ENCODE data around the gene PIEZO2.
"Not testable (repeated sequence)": the region's sequence is repeated elsewhere in the genome, so short reads cannot be mapped to it uniquely, and the experiment has no call there.

The PIEZO2 gene

GRCh38 chr18:11149441-11150270, at the start of gene PIEZO2:
Gene PIEZO2 (minus strand): TSS chr18:11149569. CDS start chr18:11148588, 981 bp downstream.
- no peak for DNase-seq

GRCh38 chr18:11183637-11184036, 34.3 kb upstream of the PIEZO2 start:
- no peak for DNase-seq

- DNase-seq: not testable (repeated sequence)
Observed at GRCh38 chr18:11181629-11182028, 32.3 kb upstream of the PIEZO2 start.

DNA sequence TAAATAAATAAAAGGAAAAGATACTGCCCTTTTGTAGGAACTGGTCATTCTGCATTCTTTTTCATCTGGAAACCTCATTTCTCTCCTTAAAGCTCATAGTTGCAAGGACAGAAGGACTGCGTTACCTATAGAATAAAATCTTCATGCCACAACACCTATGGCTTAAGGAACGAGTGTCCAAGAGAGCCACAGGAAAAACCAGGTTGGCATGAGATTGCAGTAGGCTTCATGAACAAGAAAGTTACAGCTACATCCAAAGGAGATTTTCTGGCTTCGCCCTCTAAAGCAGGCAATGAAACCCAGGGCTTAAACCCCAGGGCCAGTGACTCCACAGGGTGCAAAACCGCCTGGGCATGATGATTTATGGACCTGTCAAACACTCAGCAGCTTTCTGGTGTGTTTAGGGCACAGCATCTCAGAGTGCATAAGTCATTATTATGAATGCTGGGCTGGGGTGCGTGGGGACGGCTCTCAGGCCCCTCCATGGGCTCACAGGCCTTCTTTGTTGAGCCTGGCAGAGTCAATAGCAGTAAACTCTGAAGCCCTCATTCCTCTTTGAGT, 30.7 kb upstream of the PIEZO2 start:
- no peak for DNase-seq

GRCh38 chr18:11178951-11179549, 29.7 kb upstream of the PIEZO2 start:
- DNase-seq: no peak

DNA sequence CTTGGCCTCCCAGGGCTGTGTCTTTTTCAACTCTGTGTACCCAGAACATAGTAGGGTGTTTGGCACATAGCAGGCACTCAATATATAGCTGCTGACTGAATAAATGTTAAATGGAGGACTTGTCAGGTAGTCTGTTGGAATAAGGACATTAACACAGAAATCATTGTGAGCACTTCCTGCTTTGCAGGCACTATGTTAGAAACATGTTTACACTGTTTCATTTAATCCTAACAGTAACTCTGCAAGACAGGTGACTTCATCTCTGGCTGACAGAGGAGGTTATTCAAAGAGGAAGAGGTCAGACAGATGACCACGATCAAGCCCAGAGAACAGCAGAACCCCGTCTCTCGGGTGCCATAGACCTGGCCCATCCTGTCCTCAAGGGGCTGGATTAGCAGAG, 28.0 kb upstream of the PIEZO2 start:
- no peak for DNase-seq

DNA sequence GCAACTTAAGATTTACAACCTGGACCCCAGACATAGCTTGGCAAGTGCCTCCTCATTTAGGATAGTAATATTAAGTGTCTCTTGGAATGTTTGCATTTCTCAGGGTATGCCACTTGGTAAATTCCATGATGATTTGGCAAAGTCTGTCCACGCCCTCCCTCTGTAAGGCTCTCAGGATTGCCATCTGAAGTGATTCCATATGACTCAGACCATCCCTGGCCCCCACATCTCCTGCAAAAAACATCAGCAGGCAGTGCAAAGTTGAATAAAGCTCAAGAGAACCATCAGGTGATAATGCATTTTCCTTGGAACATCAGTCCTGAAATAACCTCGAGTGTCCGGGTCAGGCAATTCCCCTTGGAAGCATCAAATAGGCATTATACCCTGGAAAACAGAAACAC, 27.1 kb upstream of the PIEZO2 start:
- no peak for DNase-seq

- DNase-seq: no peak
Observed at GRCh38 chr18:11175266-11175979, 26.1 kb upstream of the PIEZO2 start.

- DNase-seq: not testable (repeated sequence)
Observed at GRCh38 chr18:11174179-11174578, 24.8 kb upstream of the PIEZO2 start.

GRCh38 chr18:11167778-11168177, 18.4 kb upstream of the PIEZO2 start:
- DNase-seq: no peak

DNA sequence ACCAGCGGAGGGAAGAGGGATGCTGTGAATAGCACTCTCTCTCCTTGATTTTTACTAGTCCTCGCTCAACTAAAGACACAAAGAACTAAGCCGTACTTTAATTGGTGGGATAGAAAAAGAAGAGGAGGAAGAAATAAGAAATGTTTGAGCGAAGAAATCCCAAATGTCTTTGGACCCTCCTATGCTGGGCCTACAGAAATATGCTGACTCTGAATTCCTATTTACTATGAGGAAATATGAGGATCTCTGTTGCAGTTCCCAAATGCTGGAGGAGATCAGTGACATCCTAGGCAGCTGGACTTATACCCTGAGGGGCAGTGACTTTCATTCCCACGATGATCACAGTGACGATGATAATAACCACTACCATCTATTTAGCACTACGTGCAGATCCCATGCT, 16.6 kb upstream of the PIEZO2 start:
- no peak for DNase-seq

GRCh38 chr18:11165138-11165537, 15.8 kb upstream of the PIEZO2 start:
- no peak for DNase-seq

DNA sequence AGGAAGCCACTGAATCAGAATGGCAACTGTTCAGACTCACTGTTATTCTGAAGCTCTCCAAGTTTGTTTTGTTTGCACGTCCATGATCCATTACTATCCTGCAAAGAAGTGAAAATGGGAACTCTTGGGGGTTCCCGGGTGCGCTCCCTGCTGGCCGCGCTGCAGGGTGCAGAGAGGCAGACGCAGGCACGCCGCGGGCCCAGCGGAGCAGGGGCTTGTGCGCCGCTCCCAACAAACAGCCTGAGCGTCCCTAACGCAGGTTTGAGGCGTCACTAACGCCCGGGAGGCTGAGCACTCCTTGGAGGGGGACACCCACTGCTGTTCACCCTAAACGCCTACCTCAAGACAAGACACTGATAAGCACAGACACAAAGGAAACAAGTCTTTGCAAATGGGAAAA, 14.3 kb upstream of the PIEZO2 start:
- no peak for DNase-seq

- DNase-seq: no peak
Observed at GRCh38 chr18:11162889-11163288, 13.5 kb upstream of the PIEZO2 start.

DNA sequence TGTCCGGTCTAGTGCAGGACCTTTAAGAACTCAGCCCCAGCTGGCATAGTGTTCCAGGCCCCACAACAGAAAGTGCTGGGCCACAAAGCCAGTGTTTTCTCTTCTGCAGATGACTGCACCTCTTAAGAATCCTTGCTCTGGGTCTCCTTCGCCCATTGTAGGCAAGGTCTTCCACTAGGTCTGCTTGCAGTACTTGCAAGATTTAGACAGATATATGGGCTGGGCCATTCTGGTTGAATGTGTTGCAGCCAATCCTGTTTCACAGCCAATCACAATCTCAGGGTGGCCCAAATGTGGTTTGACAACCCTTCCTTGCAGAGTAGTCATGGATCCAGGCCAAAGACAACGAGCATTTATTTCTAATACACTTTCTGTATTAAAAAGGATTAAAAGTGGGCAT, 13.1 kb upstream of the PIEZO2 start:
- no peak for DNase-seq

GRCh38 chr18:11160313-11160712, 10.9 kb upstream of the PIEZO2 start:
- no peak for DNase-seq

DNA sequence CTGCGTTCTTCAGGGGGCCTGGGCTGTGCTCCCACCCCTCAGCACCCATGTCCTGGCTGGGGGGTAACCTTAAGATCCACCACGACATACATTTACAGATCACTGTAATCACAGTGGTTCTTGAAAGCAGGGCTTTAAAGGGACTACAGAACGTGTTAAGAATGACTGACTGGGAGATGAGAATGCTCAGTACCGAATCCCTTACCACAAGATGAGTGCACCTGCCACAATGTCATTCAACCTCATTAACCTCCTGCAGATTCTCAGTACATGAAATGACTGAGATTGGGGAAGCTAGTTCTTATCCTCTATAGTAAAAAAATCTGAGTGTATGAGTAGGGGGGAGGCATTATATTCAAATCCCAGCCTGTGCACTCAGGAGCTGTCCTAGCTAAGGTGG, 10.5 kb upstream of the PIEZO2 start:
- no peak for DNase-seq

- no peak for DNase-seq
Observed at GRCh38 chr18:11156978-11157377, 7.6 kb upstream of the PIEZO2 start.

DNA sequence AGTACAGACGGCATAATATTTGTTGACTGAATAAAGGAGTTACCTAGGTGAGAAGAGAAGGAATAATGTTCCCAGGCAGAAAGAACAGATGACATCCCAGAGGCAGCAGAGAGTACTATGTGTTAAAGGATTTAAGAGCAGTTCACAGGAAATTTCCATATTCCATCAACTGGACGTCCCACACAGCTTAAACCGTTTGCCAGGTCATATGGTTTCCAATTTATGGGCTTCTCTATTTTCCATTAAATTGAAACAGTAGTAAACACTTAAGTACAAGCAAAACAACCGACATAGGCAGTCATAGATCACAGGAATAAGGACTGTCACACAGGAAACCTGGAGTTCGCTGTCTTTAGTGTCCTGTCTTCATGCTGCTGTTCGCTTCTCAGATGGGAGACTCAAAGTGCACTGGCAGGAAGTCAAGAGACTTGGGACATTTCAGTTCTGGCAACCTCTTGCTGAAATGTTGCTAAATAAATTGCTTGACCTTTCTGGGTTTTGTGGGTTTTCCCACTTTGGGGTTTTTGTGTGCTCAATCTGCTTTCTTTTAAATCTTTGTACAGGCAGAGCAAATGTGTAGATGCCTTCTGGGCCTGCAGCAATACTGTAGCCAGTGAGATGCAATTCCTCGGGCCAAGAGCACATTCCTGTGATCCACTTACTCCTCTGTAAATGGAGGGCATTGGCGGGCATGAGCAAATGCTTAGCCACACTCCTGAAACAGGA, 5.8 kb upstream of the PIEZO2 start:
- DNase-seq: no peak

DNA sequence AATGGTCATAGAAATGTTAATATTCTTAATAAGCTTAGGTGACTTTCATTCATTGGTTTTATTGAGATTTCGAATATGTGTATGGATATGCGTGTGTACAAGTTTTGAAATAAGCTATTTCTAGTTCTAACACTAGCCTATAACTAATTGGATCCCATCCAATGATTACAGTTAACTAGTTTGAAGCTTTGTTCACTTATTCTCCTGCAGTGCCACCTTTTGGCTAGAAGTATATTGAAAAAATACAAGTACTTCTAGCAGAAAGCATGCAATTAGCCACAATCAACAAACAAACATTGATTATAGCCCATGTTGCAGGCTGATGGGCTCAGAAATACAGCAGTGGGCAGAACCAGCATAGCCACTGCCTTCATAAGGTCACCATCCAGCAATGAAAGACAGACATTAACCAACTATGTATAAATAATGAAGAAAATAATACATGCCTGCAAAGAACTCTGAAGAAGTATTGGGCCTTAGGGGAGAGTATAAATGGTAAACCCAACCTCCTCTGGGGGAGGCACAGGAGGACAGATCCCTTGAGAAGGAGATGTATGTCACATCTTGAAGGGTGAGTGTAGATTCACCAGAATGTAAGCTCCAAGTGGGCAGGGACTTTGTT, 5.1 kb upstream of the PIEZO2 start:
- DNase-seq: no peak

- no peak for DNase-seq
Observed at GRCh38 chr18:11153097-11153496, 3.7 kb upstream of the PIEZO2 start.

DNA sequence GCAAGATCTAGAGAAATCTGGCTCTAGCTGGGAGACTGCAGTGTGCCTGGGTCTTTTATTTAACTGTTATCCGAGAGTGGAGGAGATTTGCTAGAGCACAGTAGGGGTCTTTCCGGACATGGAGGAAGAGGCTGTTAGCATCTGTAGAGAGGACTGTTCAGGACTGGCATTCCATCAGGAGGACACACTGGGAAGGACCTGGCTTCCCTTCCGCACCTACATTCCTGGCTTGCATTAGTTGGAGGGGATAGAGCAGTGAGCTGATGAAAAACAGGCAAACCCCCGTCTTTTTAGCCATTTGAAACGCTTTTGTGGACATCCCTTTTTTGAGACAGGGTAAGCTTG, 874 bp upstream of the PIEZO2 start:
- DNase-seq: no peak

Data from activated CD4-positive, alpha-beta T cell treated with anti-CD3 and anti-CD28 coated beads for 1 hour (primary cell).